Activated naive CD4-positive, alpha-beta T cell treated with Interleukin-2 at 50 U/mL for 16 hours (primary cell): ENCODE measurements around the gene ORC2.
"Not testable (repeated sequence)": the region's sequence is repeated elsewhere in the genome, so short reads cannot be mapped to it uniquely, and the experiment has no call there.

ENCODE experiments used
- DNase-seq: peaks from one replicate; pipeline ENCODE4 v3.0.0-alpha.2; 2020

The ORC2 gene

GRCh38 chr2:200963124-200963917, at the start of gene ORC2:
TSS of gene ORC2 (minus strand) at chr2:200963660. CDS start at chr2:200958123, 5,537 bp downstream.
- DNase-seq, result peak; percentile 92

GRCh38 chr2:201008296-201008829, 44.9 kb upstream of the ORC2 start:
- DNase-seq, result no peak

- DNase-seq, result no peak
Observed at GRCh38 chr2:201007584-201007998, 44.1 kb upstream of the ORC2 start.

GRCh38 chr2:201006704-201007103, 43.2 kb upstream of the ORC2 start:
- no peak for DNase-seq

- DNase-seq, result no peak
Observed at GRCh38 chr2:201004370-201004769, 40.9 kb upstream of the ORC2 start.

GRCh38 chr2:200993097-200993496, 29.6 kb upstream of the ORC2 start:
- DNase-seq, result no peak

GRCh38 chr2:200987137-200987536, 23.7 kb upstream of the ORC2 start:
- DNase-seq, result no peak

GRCh38 chr2:200985799-200986198, 22.3 kb upstream of the ORC2 start:
- no peak for DNase-seq

GRCh38 chr2:200976710-200977109, 13.2 kb upstream of the ORC2 start:
- DNase-seq, result no peak

GRCh38 chr2:200975672-200976071, 12.2 kb upstream of the ORC2 start:
- no peak for DNase-seq

- DNase-seq, result not testable (repeated sequence)
Observed at GRCh38 chr2:200970057-200970456, 6.6 kb upstream of the ORC2 start.

- no peak for DNase-seq
Observed at GRCh38 chr2:200968735-200969134, 5.3 kb upstream of the ORC2 start.

- DNase-seq, result no peak
Observed at GRCh38 chr2:200968162-200968561, 4.7 kb upstream of the ORC2 start.

GRCh38 chr2:200966770-200967169, 3.3 kb upstream of the ORC2 start:
- DNase-seq, result no peak

GRCh38 chr2:200964498-200964897, 1.0 kb upstream of the ORC2 start:
- no peak for DNase-seq

GRCh38 chr2:200963918-200964252, 425 bp upstream of the ORC2 start:
- DNase-seq, result not testable (repeated sequence)

GRCh38 chr2:200962811-200963123, 693 bp downstream of the ORC2 start:
- no peak for DNase-seq

- DNase-seq, result no peak
Observed at GRCh38 chr2:200961674-200962073, 1.8 kb downstream of the ORC2 start.

- DNase-seq, result no peak
Observed at GRCh38 chr2:200950378-200950777, 13.1 kb downstream of the ORC2 start.

GRCh38 chr2:200945395-200945729, 18.1 kb downstream of the ORC2 start:
- no peak for DNase-seq

- peak; percentile 74 for DNase-seq
Observed at GRCh38 chr2:200944467-200945394, 18.7 kb downstream of the ORC2 start.

GRCh38 chr2:200943527-200944105, 19.8 kb downstream of the ORC2 start:
- DNase-seq, result no peak

GRCh38 chr2:200939832-200940231, 23.6 kb downstream of the ORC2 start:
- DNase-seq, result no peak
